Kidney epithelial cell (primary cell): Measurements from ENCODE around the gene ASIP. TPM values are rescaled to one million over a fixed set of nuclear protein-coding genes. Genes with fewer than 3 reads are reported as not detected.
"Not testable (repeated sequence)": the region's sequence is repeated elsewhere in the genome, so short reads cannot be mapped to it uniquely, and the experiment has no call there.

Experiments
- DNase-seq: peaks from one replicate; pipeline ENCODE4 v3.0.0-alpha.2; 2010; ENCODE audit warnings: low read depth
- H3K27me3 ChIP-seq: 2 replicates; pipeline ENCODE4 v1.6.0; 2011; ENCODE audit warnings: low read length; ENCODE audit not compliant: control insufficient read depth, insufficient read depth
- H3K36me3 ChIP-seq: 2 replicates; pipeline ENCODE4 v1.5.1; 2011; ENCODE audit warnings: low read length; ENCODE audit not compliant: control insufficient read depth, insufficient read depth
- H3K4me3 ChIP-seq: 2 replicates; pipeline ENCODE4 v1.5.1; 2011; ENCODE audit warnings: low read depth, mild to moderate bottlenecking, control low read depth, low read length
- total RNA-seq: library from RNA; depleted of rRNA; stranded (reverse); fragments of >200 nt; gene quantifications from 2 replicates; pipeline ENCODE4 v1.2.3, GENCODE V29; 2015
- TF ChIP-seq, protein P1 (sequence below): IDR thresholded peaks from 2 replicates; pipeline ENCODE4 v1.5.1; 2011; ENCODE audit warnings: mild to moderate bottlenecking, moderate library complexity, low read length, control low read depth, inconsistent platforms; ENCODE audit not compliant: insufficient read depth, poor library complexity, severe bottlenecking

ASIP gene, protein sequence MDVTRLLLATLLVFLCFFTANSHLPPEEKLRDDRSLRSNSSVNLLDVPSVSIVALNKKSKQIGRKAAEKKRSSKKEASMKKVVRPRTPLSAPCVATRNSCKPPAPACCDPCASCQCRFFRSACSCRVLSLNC
- total RNA-seq: not detected in 2 replicates

DNA sequence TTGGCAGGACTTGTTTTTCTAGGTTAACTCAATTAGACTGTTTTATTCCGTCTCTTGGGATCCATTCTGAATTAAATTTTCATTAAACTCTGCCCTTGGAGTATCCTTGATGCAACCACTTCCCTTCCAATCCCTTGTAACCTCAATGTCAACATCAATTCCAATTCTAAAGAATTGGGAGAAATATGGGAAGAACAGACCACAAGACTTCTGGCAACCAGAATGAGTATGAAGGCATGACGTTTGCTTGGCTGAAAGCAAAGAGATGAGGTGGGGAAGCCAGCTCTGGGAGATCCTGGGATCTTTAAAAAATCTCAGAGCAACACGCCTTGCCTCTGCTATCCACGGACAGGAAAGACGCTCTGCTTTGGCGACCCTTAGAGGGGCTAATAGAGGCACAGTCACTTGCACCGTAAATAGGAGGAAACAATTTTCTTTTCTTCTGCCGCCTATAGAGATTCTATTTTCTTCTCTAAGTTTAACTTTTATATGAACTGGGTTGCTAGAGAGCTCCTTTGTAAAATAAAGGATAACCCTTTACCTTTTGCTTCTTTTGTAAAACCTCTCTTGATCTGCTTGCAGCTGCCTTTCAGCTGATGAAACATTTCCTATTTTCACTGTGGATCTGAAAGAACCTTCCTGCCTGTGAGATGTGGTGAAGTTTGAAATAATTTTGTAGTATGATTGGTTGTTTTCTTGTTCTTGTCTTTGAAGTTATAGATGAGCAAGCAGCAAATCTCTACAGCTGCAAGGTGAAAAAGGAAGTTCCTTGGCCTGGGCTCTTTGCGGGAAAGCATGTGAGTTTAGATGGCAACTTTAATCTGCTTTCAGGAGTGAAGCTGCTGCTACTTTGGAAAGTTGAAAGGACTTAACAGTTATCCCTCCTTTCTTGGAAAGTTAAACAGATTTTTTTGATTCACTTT lies at the start of gene ASIP:
ASIP (plus strand) TSS at position 731 of the 923 bp plus-strand sequence. CDS start 18,952 bp downstream, outside the sequence.
- no peak for DNase-seq
- TF ChIP-seq, protein P1, sequence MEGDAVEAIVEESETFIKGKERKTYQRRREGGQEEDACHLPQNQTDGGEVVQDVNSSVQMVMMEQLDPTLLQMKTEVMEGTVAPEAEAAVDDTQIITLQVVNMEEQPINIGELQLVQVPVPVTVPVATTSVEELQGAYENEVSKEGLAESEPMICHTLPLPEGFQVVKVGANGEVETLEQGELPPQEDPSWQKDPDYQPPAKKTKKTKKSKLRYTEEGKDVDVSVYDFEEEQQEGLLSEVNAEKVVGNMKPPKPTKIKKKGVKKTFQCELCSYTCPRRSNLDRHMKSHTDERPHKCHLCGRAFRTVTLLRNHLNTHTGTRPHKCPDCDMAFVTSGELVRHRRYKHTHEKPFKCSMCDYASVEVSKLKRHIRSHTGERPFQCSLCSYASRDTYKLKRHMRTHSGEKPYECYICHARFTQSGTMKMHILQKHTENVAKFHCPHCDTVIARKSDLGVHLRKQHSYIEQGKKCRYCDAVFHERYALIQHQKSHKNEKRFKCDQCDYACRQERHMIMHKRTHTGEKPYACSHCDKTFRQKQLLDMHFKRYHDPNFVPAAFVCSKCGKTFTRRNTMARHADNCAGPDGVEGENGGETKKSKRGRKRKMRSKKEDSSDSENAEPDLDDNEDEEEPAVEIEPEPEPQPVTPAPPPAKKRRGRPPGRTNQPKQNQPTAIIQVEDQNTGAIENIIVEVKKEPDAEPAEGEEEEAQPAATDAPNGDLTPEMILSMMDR: no peak
- Histone ChIP-seq H3K4me3 (no peak within 1 kb of the TSS), H3K36me3 (no peaks in the 10 kb centered on the region), H3K27me3 (peaks cover 3% of the 10 kb centered on the region)

DNA sequence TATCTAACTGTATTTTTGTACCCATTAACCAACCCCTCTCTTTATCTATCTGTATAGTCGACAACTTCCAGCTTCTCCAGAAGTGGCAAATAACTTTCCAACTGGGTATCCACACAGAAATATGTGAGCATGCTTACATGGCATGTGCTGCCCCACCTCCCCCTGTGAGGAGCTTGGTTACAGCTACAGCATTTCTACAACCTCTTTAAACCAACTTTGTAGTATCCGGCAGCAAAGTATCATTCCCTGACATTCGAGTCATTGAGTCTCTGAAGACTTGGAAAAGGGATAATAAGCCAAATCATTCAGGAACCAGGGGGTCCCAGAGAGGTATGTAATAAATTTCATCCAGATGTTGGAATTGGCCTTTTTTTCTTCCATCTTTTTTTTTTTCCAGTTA lies 48.2 kb upstream of the ASIP start:
- no peak overlapping the region for H3K4me3 ChIP-seq
- no peaks in the 10 kb centered on the region for H3K36me3 ChIP-seq
- no peak for DNase-seq
- TF ChIP-seq, protein P1: no peak
- peaks cover 3% of the 10 kb centered on the region for H3K27me3 ChIP-seq

DNA sequence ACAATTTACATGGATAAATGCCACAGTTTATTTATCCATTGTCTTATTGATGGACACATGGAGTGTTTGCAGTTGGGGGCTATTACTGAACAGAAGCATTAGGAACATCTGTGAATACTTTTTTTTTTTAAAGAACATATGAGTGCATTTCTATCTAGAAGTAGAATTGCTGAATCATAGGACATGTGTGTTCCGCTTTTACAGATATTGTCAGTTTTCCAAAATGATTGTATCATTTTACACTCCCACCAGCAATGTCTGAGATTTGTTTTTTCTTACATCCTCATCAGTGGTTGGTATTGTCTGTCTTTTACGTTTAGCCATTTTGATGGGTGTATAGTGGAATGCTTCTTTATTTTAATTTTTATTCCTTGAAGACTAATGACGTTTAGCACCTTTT lies 42.0 kb upstream of the ASIP start:
- TF ChIP-seq, protein P1: no peak
- Histone ChIP-seq H3K27me3 (peaks cover 6% of the 10 kb centered on the region), H3K36me3 (no peaks in the 10 kb centered on the region), H3K4me3 (no peak overlapping the region)
- DNase-seq: no peak

DNA sequence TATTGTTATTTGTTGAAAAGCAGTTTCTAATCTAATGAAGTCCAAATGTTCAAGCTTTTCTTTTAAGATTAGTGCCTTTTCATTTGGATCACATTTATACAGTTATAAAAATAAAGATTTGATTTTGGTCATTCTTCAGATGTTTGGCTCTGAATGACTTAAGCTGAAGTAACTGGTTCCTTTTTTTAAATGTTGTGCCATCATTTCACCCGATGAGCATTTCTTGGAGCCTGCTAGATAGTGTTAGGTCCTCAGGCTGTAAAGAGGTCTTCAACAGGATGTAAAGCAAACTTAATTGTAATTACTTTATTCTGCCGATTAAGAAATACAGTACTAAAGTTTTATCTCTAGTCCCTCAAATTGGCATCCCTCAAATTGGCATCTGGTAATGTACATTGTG lies 41.2 kb upstream of the ASIP start:
- H3K36me3 ChIP-seq: no peaks in the 10 kb centered on the region
- peaks cover 6% of the 10 kb centered on the region for H3K27me3 ChIP-seq
- TF ChIP-seq, protein P1: no peak
- no peak overlapping the region for H3K4me3 ChIP-seq
- no peak for DNase-seq

DNA sequence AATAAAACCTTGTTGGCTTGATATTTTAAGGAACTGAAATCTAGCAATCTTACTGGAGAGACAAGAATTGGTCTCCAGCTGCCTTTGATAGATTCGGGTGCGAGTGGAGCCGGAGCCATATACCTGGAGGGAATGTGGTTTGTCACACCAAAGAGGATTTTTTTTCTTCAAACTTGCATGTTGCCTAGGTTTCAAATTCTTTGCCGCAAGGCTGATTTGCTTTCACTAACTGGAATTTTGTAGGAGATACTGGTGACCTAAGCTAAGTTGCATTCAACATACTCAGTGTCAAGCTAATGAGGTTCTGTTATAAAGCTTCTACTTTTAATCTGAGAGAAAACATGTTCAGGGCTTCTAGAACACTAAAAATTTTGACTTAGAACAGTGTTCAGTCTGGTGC lies 39.7 kb upstream of the ASIP start:
- H3K36me3 ChIP-seq: no peaks in the 10 kb centered on the region
- no peak for DNase-seq
- TF ChIP-seq, protein P1: no peak
- no peak overlapping the region for H3K4me3 ChIP-seq
- peaks cover 4% of the 10 kb centered on the region for H3K27me3 ChIP-seq

DNA sequence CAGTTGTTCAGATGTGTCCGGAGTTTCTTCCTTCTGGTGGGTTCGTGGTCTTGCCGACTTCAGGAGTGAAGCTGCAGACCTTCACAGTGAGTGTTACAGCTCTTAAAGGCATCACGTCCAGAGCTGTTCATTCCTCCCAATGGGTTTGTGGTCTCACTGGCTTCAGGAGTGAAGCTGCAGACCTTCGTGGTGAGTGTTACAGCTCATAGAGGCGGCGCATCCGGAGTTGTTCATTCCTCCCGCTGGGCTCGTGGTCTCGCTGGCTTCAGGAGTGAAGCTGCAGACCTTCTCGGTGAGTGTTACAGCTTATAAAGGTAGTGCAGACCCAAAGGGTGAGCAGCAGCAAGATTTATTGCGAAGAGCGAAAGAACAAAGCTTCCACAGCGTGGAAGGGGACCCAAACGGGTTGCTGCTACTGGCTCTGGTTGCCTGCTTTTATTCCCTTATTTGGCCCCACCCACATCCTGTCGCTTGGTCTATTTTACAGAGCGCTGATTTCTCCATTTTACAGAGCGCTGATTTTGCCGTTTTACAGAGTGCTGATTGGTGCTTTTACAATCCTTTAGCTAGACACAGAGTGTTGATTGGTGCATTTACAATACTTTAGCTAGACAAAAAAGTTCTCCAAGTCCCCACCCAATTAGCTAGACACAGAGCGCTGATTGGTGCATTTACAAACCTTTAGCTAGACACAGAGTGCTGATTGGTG lies 35.9 kb upstream of the ASIP start:
- not testable (repeated sequence) for H3K4me3 ChIP-seq, DNase-seq, H3K27me3 ChIP-seq, H3K36me3 ChIP-seq
